Fibroblast of lung (primary cell): ENCODE data around the gene RHEBL1. TPM values are rescaled to one million over a fixed set of nuclear protein-coding genes. Genes with fewer than 3 reads are reported as not detected.

Source experiments
- DNase-seq, 2 donors: peaks; one replicate each; pipeline versions ENCODE4 v3.0.0 to v3.0.0-alpha.2; 2010; ENCODE audit warnings: low read depth in 2 of 2
- H2AFZ ChIP-seq: 2 replicates; pipeline ENCODE4 v1.5.1; 2012; ENCODE audit warnings: low read length, control low read depth, inconsistent platforms
- H3K27ac ChIP-seq: 2 replicates; pipeline ENCODE4 v1.5.1; 2011; ENCODE audit warnings: low read length, control low read depth; ENCODE audit not compliant: insufficient read depth
- H3K27me3 ChIP-seq: 2 replicates; pipeline ENCODE4 v1.5.1; 2011; ENCODE audit warnings: mild to moderate bottlenecking, low read length; ENCODE audit not compliant: control insufficient read depth, insufficient read depth
- H3K36me3 ChIP-seq: 2 replicates; pipeline ENCODE4 v1.5.1; 2011; ENCODE audit warnings: low read length; ENCODE audit not compliant: control insufficient read depth, insufficient read depth
- H3K4me1 ChIP-seq: 2 replicates; pipeline ENCODE4 v1.5.1; 2011; ENCODE audit warnings: low read length; ENCODE audit not compliant: control insufficient read depth, insufficient read depth; ENCODE audit errors: extremely low read depth
- H3K4me2 ChIP-seq: 2 replicates; pipeline ENCODE4 v1.5.1; 2011; ENCODE audit warnings: low read length, control low read depth; ENCODE audit not compliant: insufficient read depth; ENCODE audit errors: extremely low read depth
- H3K4me3 ChIP-seq, 4 experiments: fragments of 200-600 bp in 1 of 4; sonication (generic) in 1 of 4; replicated peaks in 1 of 4; 2 replicates each; pipeline ENCODE4 v1.5.1; 2011 to 2016; ENCODE audit warnings: low read length in 4 of 4, low read depth in 3 of 4, mild to moderate bottlenecking in 3 of 4, control low read depth in 2 of 4, inconsistent platforms in 1 of 4, mixed read lengths in 1 of 4; ENCODE audit not compliant: insufficient read depth in 1 of 4; ENCODE audit errors: control extremely low read depth in 1 of 4
- H3K79me2 ChIP-seq: 2 replicates; pipeline ENCODE4 v1.5.1; 2012; ENCODE audit warnings: mild to moderate bottlenecking, low read length, inconsistent platforms; ENCODE audit not compliant: control insufficient read depth, insufficient read depth
- H3K9ac ChIP-seq: 2 replicates; pipeline ENCODE4 v1.5.1; 2011; ENCODE audit warnings: mild to moderate bottlenecking, low read length, control low read depth; ENCODE audit not compliant: insufficient read depth
- H3K9me3 ChIP-seq: 2 replicates; pipeline ENCODE4 v1.5.1; 2012; ENCODE audit warnings: low read depth, low read length; ENCODE audit not compliant: control insufficient read depth, insufficient read depth
- H4K20me1 ChIP-seq: 2 replicates; pipeline ENCODE4 v1.5.1; 2011; ENCODE audit warnings: low read length; ENCODE audit not compliant: control insufficient read depth, insufficient read depth; ENCODE audit errors: extremely low read depth
- CTCF ChIP-seq, 2 donors: IDR thresholded peaks in 1 of 2; conservative IDR thresholded peaks in 1 of 2; 1 replicate in 1 of 2; 2 replicates in 1 of 2; pipeline ENCODE4 v1.5.1; 2011 to 2012; ENCODE audit warnings: low read length in 2 of 2, control low read depth in 1 of 2, inconsistent platforms in 1 of 2, low read depth in 1 of 2, mild to moderate bottlenecking in 1 of 2
- EZH2 ChIP-seq: IDR thresholded peaks from 2 replicates; pipeline ENCODE4 v1.5.1; 2012; ENCODE audit warnings: low read length, control low read depth, mild to moderate bottlenecking; ENCODE audit errors: missing control alignments
- polyA plus RNA-seq, 2 donors: library from polyadenylated mRNA; depleted of rRNA in 1 of 2; stranded (reverse) in 1 of 2; unstranded in 1 of 2; fragments of >200 nt; gene quantifications; 2 replicates each; pipeline ENCODE4 v1.2.1, GENCODE V29; 2011 to 2012; ENCODE audit warnings: missing spikeins in 1 of 2
- total RNA-seq: library from RNA; depleted of rRNA; stranded (reverse); fragments of >200 nt; gene quantifications from 2 replicates; pipeline ENCODE4 v1.2.1, GENCODE V29; 2014

RHEBL1 gene
- total and polyA plus RNA-seq, 2 donors (not counting 1 experiment from before 2014, with no cell fraction given), result 0.33 to 0.41 TPM

- Histone ChIP-seq H4K20me1 (no peaks in the 10 kb centered on the region), H3K4me2 (no peak overlapping the region), H3K79me2 (no peaks in the 10 kb centered on the region), H3K36me3 (peaks cover 69% of the 10 kb centered on the region), H3K9me3 (no peaks in the 10 kb centered on the region), H3K9ac (no peak overlapping the region), H3K4me1 (no peaks in the 10 kb centered on the region), H2AFZ (no peak overlapping the region), H3K27ac (no peak overlapping the region), H3K27me3 (no peaks in the 10 kb centered on the region), H3K4me3 (no peak overlapping the region)
- DNase-seq, result no peak
- TF ChIP-seq EZH2 (no peak), CTCF (conservative IDR thresholded peaks at IDR 0.05 in 1 of 2, IDR thresholded peaks at IDR 0.05 in 1 of 2; ENCODE audit: low read depth in 1 of 2, low read length in 2 of 2) (no peak)
Measured at GRCh38 chr12:49041881-49042484, 27.8 kb downstream of the RHEBL1 start.

- H2AFZ ChIP-seq, result no peak overlapping the region
- no peaks in the 10 kb centered on the region for H4K20me1 ChIP-seq
- H3K9me3 ChIP-seq, result no peaks in the 10 kb centered on the region
- H3K36me3 ChIP-seq, result peaks cover 65% of the 10 kb centered on the region
- no peak overlapping the region for H3K4me3 ChIP-seq
- no peaks in the 10 kb centered on the region for H3K27me3 ChIP-seq
- no peaks in the 10 kb centered on the region for H3K4me1 ChIP-seq
- H3K79me2 ChIP-seq, result no peaks in the 10 kb centered on the region
- no peak for DNase-seq
- no peak overlapping the region for H3K9ac ChIP-seq
- no peak overlapping the region for H3K27ac ChIP-seq
- TF ChIP-seq EZH2, result no peak
- TF ChIP-seq CTCF (conservative IDR thresholded peaks at IDR 0.05 in 1 of 2, IDR thresholded peaks at IDR 0.05 in 1 of 2; ENCODE audit: low read depth in 1 of 2, low read length in 2 of 2), result no peak
- no peak overlapping the region for H3K4me2 ChIP-seq
Measured at GRCh38 chr12:49041036-49041880, 28.5 kb downstream of the RHEBL1 start.

- H3K4me2 ChIP-seq, result no peak overlapping the region
- H3K4me3 ChIP-seq, result no peak overlapping the region
- H3K36me3 ChIP-seq, result peaks cover 61% of the 10 kb centered on the region
- H4K20me1 ChIP-seq, result no peaks in the 10 kb centered on the region
- DNase-seq, result no peak
- TF ChIP-seq CTCF (conservative IDR thresholded peaks at IDR 0.05 in 1 of 2, IDR thresholded peaks at IDR 0.05 in 1 of 2; ENCODE audit: low read depth in 1 of 2, low read length in 2 of 2) (no peak), EZH2 (no peak)
- H3K27ac ChIP-seq, result no peak overlapping the region
- H3K27me3 ChIP-seq, result no peaks in the 10 kb centered on the region
- H2AFZ ChIP-seq, result no peak overlapping the region
- no peaks in the 10 kb centered on the region for H3K9me3 ChIP-seq
- H3K4me1 ChIP-seq, result no peaks in the 10 kb centered on the region
- no peak overlapping the region for H3K9ac ChIP-seq
- H3K79me2 ChIP-seq, result no peaks in the 10 kb centered on the region
Measured at GRCh38 chr12:49040364-49040855, 29.4 kb downstream of the RHEBL1 start.
